Lung (tissue), 12 donors: ENCODE data around the gene ARHGAP19. TPM values are rescaled to one million over a fixed set of nuclear protein-coding genes. Genes with fewer than 3 reads are reported as not detected.

Source experiments
- ATAC-seq: fragments of 200-7000 bp; cut with Tn5 transposase; one replicate; pipeline ENCODE4 v1.9.1; 2020; ENCODE audit warnings: moderate number of reproducible peaks; ENCODE audit not compliant: insufficient read depth, low FRiP score
- DNase-seq, 3 donors: peaks; one replicate each; pipeline ENCODE4 v3.0.0-alpha.2; 2013 to 2017
- H3K27ac ChIP-seq, 2 donors: one replicate each; pipeline ENCODE4 v1.5.1; 2013; ENCODE audit warnings: mild to moderate bottlenecking in 2 of 2, moderate library complexity in 2 of 2, control low read depth in 1 of 2, inconsistent platforms in 1 of 2, low read depth in 1 of 2, low read length in 1 of 2
- H3K27me3 ChIP-seq, 3 donors: one replicate each; pipeline ENCODE4 v1.5.1; 2013; ENCODE audit warnings: low read length in 2 of 3; ENCODE audit not compliant: control insufficient read depth in 3 of 3, insufficient read depth in 3 of 3
- H3K36me3 ChIP-seq, 4 donors: one replicate each; pipeline ENCODE4 v1.5.1; 2013; ENCODE audit warnings: low read length in 4 of 4, mild to moderate bottlenecking in 1 of 4, moderate library complexity in 1 of 4; ENCODE audit not compliant: control insufficient read depth in 4 of 4, insufficient read depth in 4 of 4
- H3K4me1 ChIP-seq, 5 donors: one replicate each; pipeline ENCODE4 v1.5.1; 2013; ENCODE audit warnings: low read length in 5 of 5, mild to moderate bottlenecking in 2 of 5, moderate library complexity in 1 of 5; ENCODE audit not compliant: control insufficient read depth in 5 of 5, insufficient read depth in 5 of 5
- H3K4me3 ChIP-seq: one replicate; pipeline ENCODE4 v1.5.1; 2013; ENCODE audit warnings: mild to moderate bottlenecking, control low read depth, moderate library complexity
- H3K9ac ChIP-seq, 2 donors: one replicate each; pipeline ENCODE4 v1.5.1; 2013; ENCODE audit warnings: low read length in 2 of 2, control low read depth in 1 of 2; ENCODE audit not compliant: insufficient read depth in 1 of 2
- H3K9me3 ChIP-seq, 4 donors: one replicate each; pipeline ENCODE4 v1.5.1; 2013; ENCODE audit warnings: low read length in 3 of 4, mild to moderate bottlenecking in 1 of 4, moderate library complexity in 1 of 4; ENCODE audit not compliant: control insufficient read depth in 4 of 4, insufficient read depth in 3 of 4
- WGBS, 2 donors: extraction: QIAGEN DNeasy Blood & Tissue Kit; methylation state at CpG; one replicate each; pipeline ENCODE4 v1.1.7; 2013; 5-methylcytosine and 5-hydroxymethylcytosine counted together
- polyA plus RNA-seq, 2 donors: library from polyadenylated mRNA; stranded (reverse); fragments of 200-250 nt; gene quantifications; one replicate each; pipeline ENCODE4 v1.2.1, GENCODE V29; 2013
- total RNA-seq, 2 donors: library from RNA; depleted of rRNA in 1 of 2; stranded (reverse); fragments of >200 nt in 1 of 2; gene quantifications; one replicate each; pipeline ENCODE4 v1.2.1, GENCODE V29; 2014 to 2021
- TF ChIP-seq, protein P1 (sequence below): IDR thresholded peaks from 2 replicates; pipeline ENCODE4 v1.5.1; 2012; ENCODE audit warnings: mild to moderate bottlenecking; ENCODE audit errors: control extremely low read depth, extremely low read depth
- donor health status: control.
- donor health status: control.
- donor health status: Bipolar disorder and iron deficiency.
- donor health status: healthy.
- donor health status: DM: yes; HTN: yes; CAD: no.

Gene ARHGAP19
- total and polyA plus RNA-seq, 4 donors = 1.9 to 20.4 (median 8.5) TPM

DNA sequence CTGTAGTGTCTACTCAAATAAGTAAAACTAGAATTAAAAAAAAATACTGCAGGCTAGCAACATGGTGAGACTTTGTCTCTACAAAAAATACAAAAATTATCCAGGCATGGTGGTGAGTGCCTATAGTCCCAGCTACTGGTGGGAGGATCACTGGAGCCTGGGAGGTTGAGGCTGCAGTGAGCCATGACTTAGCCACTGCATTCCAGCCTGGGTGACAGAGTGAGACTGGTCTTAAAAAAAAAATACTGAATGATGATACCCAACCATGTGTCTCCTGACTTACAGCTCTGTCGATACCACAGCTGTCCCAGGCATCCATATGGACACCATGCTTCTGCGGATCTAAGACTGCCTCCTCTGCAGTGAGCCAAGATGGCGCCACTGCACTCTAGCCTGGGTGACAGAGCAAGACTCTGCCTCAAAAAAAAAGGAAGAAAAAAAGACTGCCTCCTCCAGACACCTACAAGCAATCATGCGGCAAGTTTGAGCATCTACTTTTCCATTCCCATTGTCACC lies 18.7 kb upstream of the ARHGAP19 start:
- Histone ChIP-seq H3K27me3 (no peaks in the 10 kb centered on the region), H3K4me3 (no peak overlapping the region), H3K27ac (no peak overlapping the region), H3K4me1 (peaks cover 0 to 1% (median 0%) of the 10 kb centered on the region in 5 donors), H3K9me3 (no peaks in the 10 kb centered on the region), H3K36me3 (no peaks in the 10 kb centered on the region), H3K9ac (no peak overlapping the region)
- DNase-seq (no peak), ATAC-seq (no peak)
- TF ChIP-seq, protein P1, sequence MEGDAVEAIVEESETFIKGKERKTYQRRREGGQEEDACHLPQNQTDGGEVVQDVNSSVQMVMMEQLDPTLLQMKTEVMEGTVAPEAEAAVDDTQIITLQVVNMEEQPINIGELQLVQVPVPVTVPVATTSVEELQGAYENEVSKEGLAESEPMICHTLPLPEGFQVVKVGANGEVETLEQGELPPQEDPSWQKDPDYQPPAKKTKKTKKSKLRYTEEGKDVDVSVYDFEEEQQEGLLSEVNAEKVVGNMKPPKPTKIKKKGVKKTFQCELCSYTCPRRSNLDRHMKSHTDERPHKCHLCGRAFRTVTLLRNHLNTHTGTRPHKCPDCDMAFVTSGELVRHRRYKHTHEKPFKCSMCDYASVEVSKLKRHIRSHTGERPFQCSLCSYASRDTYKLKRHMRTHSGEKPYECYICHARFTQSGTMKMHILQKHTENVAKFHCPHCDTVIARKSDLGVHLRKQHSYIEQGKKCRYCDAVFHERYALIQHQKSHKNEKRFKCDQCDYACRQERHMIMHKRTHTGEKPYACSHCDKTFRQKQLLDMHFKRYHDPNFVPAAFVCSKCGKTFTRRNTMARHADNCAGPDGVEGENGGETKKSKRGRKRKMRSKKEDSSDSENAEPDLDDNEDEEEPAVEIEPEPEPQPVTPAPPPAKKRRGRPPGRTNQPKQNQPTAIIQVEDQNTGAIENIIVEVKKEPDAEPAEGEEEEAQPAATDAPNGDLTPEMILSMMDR = no peak
- 94 to 95% methylated on average over 4 of the region's 4 CpGs for WGBS, 2 donors

DNA sequence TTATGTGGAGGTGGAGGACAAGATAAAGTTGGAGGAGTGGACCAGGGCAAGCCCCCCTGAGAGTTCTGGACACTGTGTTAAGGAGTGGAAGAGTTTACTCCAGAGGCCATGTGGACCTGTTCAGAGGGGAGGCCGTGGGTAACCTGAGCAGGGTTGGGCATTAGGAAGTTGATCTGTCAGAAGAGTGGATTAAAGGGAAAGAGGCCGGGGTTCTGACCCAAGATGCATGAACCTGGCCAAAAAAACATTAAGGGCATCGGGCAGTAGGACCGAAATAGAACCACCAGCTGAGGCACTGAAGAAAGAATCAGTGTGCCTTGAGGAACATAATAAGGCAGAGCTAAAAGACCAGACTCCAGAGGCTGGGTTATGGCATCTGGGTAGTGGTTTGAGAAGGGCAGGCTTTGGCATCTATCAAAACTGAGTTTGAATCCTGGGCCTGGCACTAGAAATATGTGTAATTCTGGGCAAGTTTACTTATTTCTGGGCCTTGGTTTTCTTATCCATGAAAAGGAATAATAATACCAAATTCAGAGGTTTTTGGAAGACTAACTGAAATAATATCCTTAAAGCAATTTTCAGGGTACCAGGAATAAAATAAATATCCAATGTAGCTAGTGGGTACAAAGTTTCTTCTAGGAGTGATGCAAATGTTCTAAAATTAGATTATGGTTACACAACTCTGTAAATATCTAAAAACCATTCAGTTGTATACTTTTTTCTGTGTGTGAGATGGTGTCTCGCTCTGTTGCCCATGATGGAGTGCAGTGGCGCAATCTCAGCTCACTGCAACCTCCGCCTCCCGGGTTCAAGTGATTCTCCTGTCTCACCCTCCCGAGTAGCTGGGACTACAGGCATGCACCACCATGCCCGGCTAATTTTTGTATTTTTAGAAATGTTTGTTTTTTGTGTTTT lies 15.7 kb upstream of the ARHGAP19 start:
- 62 to 78% methylated on average over 10 of the region's 10 CpGs for WGBS, 2 donors
- Histone ChIP-seq H3K9me3 (no peaks in the 10 kb centered on the region), H3K4me1 (peaks cover 0 to 1% (median 0%) of the 10 kb centered on the region in 5 donors), H3K27ac (no peak overlapping the region), H3K9ac (no peak overlapping the region), H3K36me3 (no peaks in the 10 kb centered on the region), H3K4me3 (no peak overlapping the region), H3K27me3 (no peaks in the 10 kb centered on the region)
- DNase-seq (no peak), ATAC-seq (no peak)
- TF ChIP-seq, protein P1 = no peak

DNA sequence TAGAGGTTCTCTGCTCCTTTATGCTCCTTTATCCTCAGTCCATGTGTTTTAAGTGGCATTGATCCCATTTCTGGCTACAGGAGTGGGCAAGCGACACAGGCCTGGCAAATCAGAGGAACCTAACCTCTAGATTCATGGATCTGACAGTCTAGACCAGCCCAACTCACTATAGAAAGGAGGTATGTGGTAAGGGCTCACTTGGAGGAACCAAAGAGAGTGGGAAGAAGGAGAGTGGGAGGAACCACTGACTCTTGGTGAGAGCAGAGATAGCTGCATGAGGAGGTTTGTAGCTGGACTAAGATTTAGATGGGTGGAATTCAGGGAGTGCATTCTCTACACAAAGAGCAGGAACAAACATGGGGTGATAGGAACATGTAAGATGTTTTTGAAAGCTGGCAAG lies 15.0 kb upstream of the ARHGAP19 start:
- H3K27me3 ChIP-seq = no peaks in the 10 kb centered on the region
- peaks cover 0 to 1% (median 0%) of the 10 kb centered on the region in 5 donors for H3K4me1 ChIP-seq
- no peak for DNase-seq
- H3K27ac ChIP-seq = no peak overlapping the region
- H3K9me3 ChIP-seq = no peaks in the 10 kb centered on the region
- H3K36me3 ChIP-seq = no peaks in the 10 kb centered on the region
- WGBS, 2 donors = 52 to 58% methylated on average over 1 of the region's 1 CpG
- ATAC-seq = no peak
- no peak overlapping the region for H3K4me3 ChIP-seq
- no peak overlapping the region for H3K9ac ChIP-seq
- TF ChIP-seq, protein P1 = no peak
